ENCODE results near the gene TMED5.
A peak's percentile ranks its signal among the peaks of the same experiment; 100 is the strongest.
"Not testable (repeated sequence)": the region's sequence is repeated elsewhere in the genome, so short reads cannot be mapped to it uniquely, and the experiment has no call there.

TMED5 gene

DNA sequence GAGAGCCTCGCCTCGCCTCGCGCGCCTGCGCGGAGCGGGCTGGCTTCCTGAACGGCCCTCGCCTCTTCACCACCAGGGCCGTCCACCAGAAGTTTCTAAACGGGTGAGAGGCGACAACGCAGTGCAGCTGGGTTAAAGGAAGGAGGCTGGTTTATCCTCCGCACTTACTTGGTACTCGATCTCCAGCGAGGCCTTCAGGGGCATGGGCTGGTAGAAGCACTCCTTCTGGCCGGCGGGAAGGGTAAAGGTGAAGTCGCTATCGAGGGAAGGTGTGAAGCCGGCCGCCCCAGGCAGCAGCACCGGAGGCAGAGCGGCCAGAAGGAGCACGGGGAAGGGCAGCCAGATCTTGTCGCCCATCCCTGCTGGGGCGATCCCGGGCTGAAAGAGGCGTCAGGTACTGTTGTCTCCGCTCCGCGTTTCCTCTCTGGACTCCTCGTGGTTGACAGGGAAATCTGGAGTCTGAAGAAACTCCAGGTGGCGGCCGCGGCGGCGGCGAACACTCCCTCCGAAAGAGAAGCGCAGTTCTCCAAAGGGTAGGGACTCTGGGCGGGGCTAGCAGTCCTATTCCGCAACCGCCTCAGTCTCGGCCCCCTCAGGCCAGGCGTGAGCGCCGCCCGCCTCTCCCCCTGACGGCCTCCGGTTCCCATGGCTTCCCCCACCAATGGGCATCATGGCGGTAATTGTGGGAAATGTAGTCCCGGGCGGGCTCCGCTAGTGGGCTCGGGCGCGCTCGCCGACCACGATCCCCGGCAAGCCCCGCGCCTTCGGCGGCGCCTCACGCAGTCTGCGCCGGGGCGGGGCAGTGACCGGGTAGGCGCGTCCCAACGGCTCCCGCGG is at the start of gene TMED5:
Gene TMED5 (minus strand): TSS at position 528 of the 837 bp plus-strand sequence. CDS start 171 bp downstream, at position 357.
- peak; percentile 99 for DNase-seq (ENCODE audit: low read depth, low spot score)

DNA sequence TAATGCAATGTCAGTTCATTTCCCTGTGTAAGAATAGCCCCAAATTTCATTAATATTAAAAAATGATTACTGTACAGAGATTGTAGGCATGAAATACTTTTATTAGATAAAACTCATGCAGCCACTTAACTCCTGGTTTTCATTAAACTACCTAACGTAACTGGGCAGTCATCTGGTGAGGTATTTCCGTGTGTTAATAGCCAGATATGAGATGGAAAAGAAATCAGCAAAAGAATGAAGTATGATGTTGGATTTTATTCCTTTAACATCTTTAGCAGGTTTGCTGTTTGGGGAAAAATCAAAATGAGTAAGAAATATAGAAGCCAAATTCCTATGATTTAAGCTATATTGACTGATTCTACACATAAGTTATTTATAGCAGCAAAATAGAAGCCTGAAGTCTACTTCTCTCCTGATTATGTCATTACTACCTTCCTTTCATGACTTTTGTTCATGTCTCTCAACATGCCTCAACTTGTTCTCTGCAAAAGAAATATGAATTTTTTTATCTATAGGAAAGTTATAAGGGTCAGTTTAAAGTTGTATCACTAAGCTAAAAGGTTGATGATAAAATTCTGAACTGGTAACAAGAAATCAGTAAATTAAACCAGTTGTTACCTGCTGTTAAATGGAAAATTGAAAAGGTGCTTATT is 42.9 kb upstream of the TMED5 start:
- no peak for DNase-seq (ENCODE audit: low read depth, low spot score)

DNA sequence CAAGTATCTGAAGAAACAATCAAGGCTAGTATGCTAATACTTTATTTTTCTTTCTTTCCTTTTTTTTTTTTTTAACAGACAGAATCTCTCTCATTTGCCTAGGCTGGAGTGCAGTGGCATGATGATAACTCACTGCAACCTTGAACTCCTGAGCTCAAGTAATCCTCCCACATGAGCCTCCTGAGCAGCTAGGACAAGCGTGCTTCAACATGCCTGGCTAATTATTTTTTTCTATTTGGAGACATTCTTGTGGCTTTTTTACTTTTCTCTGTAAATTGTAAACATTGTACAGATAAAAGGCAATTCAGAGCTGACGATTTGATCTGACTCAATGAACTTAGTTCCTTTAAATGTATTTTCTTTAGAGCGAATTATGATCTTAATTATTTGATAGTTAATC is 41.7 kb upstream of the TMED5 start:
- no peak for DNase-seq (ENCODE audit: low read depth, low spot score)

GRCh38 chr1:93220716-93221115 is 40.5 kb upstream of the TMED5 start:
- DNase-seq (ENCODE audit: low read depth, low spot score) = not testable (repeated sequence)

DNA sequence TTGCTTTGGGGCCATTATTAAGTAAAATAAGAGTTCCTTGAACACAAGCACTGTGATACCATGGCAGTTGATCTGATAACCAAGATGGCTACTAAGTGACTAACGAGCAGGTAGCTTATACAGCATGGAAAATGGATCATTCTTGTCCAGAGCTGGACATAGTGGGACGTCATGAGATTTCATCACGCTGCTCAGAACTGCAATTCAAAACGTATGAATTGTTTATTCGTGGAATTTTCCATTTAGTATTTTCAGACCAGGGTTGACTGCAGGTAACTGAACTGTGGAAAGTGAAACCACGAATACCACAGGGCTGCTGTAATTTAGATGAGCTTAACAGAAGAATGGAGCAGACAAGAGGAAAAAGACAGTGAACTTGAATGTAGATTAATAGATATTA is 39.2 kb upstream of the TMED5 start:
- DNase-seq (ENCODE audit: low read depth, low spot score) = no peak

- no peak for DNase-seq (ENCODE audit: low read depth, low spot score)
Measured at GRCh38 chr1:93215322-93215721, 35.1 kb upstream of the TMED5 start.

DNA sequence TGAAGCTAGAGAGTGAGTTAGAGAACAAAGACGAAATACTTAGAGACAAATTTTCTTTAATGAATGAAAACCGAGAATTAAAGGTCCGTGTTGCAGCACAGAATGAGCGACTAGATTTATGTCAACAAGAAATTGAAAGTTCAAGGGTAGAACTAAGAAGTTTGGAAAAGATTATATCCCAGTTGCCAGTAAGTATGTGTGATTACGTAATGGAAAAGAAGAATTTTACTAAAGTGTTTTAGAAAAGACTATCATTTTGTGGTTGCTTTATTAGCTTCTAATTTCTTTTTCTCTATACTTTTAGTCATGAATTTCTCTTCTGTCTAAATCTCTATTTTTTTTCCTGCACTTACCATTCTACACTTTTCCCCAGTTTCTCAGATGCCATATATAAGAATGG is 27.0 kb upstream of the TMED5 start:
- DNase-seq (ENCODE audit: low read depth, low spot score) = no peak

GRCh38 chr1:93206567-93206954 is 26.3 kb upstream of the TMED5 start:
- no peak for DNase-seq (ENCODE audit: low read depth, low spot score)

- DNase-seq (ENCODE audit: low read depth, low spot score) = no peak
Measured at GRCh38 chr1:93205892-93206566, 25.8 kb upstream of the TMED5 start.

DNA sequence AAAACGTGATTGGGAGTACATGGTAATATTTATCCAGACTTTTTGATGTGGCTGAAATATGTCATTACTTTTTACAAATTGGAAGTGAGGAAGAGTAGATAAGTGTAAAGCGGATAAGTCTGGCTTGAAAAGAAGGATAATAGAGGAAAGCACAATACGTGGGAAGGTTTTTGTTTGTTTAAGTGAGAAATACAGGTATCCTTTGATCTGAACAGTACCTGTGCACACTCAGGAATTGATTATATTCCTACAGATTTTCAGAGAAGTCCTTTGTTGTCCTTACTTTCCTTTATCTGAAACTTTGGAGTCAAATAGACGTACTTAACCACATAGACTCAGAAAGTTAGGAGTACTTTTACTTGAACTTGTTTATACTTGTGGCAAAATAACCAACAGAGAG is 20.5 kb upstream of the TMED5 start:
- DNase-seq (ENCODE audit: low read depth, low spot score) = no peak

GRCh38 chr1:93200086-93200620 is 19.9 kb upstream of the TMED5 start:
- DNase-seq (ENCODE audit: low read depth, low spot score) = no peak

- DNase-seq (ENCODE audit: low read depth, low spot score) = no peak
Measured at GRCh38 chr1:93199150-93199549, 18.9 kb upstream of the TMED5 start.

DNA sequence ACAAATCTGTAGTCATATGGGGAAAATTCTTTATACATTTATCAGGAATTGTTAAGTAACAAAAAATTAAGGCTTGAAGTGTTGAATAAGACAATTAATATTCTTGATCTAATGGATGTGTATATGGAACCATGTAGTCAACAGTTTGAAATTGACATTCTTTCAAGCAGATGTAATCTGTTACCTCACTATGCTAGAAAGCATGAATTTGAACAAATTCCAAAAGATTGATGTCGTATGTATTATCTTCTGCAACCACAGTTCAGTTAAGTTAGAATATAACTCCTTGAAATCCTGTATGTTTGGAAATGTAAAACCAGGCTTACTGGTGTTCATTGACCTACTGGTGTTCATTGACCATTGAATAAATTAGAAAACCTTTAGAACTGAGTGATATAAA is 16.4 kb upstream of the TMED5 start:
- DNase-seq (ENCODE audit: low read depth, low spot score) = no peak

DNA sequence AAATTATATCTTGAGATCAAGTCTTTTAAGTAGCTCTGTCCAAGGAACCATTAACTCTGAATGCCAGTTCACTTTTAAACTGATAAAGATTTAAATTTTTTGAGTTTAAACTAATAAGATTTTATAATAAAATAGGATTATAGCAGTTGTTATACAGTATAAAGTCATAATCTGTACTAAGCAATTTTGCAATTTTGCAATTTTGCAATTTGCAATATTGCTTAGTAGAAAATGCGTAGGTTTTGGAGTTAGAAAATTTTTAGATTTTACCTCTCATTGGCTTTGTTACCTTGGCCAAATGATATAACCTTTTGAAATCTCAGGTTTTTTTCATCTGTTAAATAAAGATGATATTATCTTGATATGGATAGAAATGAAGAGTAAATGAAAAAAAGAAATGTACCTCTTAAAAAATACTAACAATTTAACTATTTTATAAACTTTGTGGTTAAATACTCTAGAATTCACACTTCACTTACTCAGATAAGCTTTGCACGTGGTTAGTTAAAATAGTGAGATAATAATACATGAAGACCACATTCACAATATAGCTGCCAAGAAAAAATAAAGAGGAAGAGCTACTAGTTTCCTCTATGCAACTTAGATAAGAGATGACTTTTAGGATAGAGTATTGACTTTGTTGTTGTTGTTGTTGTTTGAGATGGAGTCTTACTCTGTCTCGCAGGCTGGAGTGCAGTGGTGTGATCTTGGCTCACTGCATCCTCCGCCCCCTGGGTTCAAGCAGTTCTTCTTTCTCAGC is 14.2 kb upstream of the TMED5 start:
- DNase-seq (ENCODE audit: low read depth, low spot score) = no peak

DNA sequence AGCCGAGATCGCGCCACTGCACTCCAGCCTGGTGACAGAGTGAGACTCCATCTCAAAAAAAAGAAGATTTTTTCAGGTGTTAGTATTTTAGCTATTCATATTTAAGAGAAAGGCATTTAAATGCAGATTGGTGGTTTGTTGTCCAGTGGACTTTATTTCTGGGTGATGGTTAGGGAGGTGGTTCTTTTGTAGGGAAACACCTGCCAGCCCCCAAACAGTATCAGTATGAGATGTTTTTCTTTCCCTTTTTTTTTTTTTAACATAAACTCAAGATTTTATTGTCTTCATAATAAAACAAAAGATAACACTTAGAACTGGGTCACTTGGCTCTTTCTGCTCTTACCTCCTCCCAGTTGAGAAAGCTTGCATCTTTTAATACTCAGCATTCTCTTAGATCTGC is 10.2 kb upstream of the TMED5 start:
- no peak for DNase-seq (ENCODE audit: low read depth, low spot score)

DNA sequence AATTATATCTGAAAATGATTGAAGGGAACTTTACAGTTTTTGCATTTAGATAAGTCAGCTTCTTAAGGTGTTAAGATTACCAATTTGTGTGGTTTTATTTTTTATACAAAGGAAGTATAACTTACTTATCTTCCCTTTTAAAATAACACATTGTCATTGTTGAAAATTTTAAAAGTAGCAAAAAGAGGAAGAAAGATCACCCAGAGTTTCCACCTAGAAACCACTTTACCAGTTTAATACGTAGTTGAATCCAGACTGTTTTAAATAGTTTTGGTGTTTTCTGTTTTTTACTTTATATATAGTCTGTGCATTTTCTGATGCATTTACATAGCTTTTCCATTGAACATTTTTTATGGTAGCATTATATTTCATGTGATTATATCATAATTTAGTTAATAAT is 6.5 kb upstream of the TMED5 start:
- DNase-seq (ENCODE audit: low read depth, low spot score) = no peak

DNA sequence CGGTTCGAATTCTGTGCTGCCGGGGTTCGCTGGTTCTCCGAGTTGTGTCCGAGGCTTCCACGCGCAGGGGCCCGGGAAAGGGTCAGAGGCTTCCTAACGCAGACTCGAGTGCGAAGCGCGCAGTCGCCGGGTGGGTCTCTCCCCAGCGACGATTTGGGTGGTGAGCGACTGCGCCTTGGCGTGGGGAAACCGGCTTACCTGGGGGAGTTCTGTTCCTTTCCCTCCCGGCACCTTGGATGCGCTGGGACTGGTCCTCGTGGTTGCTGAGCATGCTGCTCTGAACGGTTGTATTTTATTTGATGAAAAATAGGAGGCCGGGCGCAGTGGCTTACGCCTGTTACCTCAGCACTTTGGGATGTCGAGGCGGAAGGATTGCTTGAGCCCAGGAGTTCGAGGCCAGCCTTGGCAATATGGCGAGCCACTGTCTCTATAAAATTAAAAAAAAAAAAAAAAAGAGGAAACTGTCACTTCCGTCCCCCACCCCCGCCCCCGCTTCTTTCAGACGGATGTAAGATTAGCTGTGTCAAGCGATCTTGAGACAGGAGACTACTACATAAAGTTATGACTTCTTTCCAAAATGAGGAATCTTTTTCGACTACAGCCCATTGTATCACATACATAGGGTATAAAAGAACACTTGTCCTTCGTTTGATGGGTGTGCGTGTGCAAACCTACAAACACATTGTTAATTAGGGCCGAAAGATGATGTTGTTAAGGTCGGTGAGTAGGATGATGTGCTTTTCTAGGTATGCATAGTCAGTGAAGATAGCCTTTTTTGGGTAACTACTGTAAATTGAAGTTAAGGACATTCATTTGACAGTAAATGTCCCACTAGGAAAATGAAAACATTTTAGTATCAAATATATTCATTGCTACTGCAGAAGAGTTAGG is 755 bp upstream of the TMED5 start, which contains the start of gene CCDC18:
Gene CCDC18 (plus strand): TSS at position 2 of the 891 bp plus-strand sequence. CDS start 2,638 bp downstream, outside the sequence.
- DNase-seq (ENCODE audit: low read depth, low spot score) = no peak

DNA sequence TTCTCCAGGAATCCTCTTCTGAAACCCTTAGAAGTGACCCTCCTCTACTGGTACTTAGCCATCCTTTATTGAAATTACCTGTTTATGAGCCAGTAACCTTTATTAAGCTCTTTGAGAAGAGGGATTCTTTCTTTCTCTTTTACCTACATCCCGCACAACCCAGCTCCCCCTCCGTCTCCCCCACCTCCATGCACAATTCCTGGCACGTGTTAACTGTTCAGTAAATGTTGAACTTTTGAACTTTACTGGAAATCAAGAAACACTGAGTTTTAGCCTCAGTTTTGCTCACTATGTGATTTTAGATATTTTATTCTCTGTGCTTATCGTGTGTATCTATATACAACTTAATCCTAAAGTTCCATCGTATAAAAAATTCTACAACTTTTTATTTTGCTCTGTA is 1.8 kb downstream of the TMED5 start:
- DNase-seq (ENCODE audit: low read depth, low spot score) = no peak

- DNase-seq (ENCODE audit: low read depth, low spot score) = no peak
Measured at GRCh38 chr1:93177991-93178390, 2.2 kb downstream of the TMED5 start.

- not testable (repeated sequence) for DNase-seq (ENCODE audit: low read depth, low spot score)
Measured at GRCh38 chr1:93174638-93175037, 5.6 kb downstream of the TMED5 start.
